Vagina (tissue), 2 donors: Measurements from ENCODE around the gene OXSR1.

ENCODE experiments used
- POLR2AphosphoS5 ChIP-seq, 2 donors: sonication (generic); formaldehyde crosslinking; IDR thresholded peaks; one replicate each; pipeline ENCODE4 v1.9.0; 2017; ENCODE audit warnings: antibody characterized with exemption in 2 of 2, mild to moderate bottlenecking in 2 of 2, low read depth in 1 of 2; ENCODE audit not compliant: insufficient read depth in 1 of 2
- TF ChIP-seq, protein P1 (sequence below), 3 experiments: fragments of 450-650 bp in 2 of 3; fragments of 200-600 bp in 1 of 3; sonication (generic) in 1 of 3; IDR thresholded peaks; one replicate each; pipeline ENCODE4 v1.5.1; 2017 to 2019; ENCODE audit warnings: antibody characterized with exemption in 3 of 3, mild to moderate bottlenecking in 2 of 3, moderate library complexity in 2 of 3

DNA sequence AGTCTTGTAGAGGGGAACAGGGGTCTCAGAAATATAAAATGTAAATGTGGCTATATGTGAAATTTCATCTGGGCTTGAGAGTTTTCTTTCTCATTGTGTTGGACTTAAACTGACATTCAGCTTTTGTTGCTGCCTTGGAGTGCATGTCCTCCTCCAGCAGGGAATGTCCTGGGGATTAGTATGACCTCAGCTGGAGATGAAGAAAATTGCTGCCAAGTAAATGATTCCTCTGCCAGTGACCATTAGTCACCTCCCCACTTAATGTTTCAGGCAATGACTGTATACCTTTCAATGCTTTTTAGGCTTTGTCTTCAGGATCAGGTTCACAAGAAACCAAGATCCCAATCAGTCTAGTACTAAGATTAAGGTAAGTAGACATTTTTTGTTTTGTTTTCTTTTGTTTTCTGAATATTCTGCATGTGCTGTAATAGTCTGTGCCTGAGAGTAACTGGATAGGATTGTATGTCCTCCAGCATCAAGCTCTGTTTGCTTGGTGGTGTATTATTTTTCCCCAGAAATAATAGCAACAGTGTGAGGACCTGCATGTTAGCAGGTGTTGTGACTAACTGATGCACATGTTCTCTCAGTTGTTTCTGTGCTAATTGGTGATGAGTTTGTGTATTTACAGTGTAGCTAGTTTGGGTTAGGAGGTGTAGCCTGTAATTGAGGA is 82.2 kb downstream of the OXSR1 start:
- TF ChIP-seq, protein P1, sequence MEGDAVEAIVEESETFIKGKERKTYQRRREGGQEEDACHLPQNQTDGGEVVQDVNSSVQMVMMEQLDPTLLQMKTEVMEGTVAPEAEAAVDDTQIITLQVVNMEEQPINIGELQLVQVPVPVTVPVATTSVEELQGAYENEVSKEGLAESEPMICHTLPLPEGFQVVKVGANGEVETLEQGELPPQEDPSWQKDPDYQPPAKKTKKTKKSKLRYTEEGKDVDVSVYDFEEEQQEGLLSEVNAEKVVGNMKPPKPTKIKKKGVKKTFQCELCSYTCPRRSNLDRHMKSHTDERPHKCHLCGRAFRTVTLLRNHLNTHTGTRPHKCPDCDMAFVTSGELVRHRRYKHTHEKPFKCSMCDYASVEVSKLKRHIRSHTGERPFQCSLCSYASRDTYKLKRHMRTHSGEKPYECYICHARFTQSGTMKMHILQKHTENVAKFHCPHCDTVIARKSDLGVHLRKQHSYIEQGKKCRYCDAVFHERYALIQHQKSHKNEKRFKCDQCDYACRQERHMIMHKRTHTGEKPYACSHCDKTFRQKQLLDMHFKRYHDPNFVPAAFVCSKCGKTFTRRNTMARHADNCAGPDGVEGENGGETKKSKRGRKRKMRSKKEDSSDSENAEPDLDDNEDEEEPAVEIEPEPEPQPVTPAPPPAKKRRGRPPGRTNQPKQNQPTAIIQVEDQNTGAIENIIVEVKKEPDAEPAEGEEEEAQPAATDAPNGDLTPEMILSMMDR (IDR thresholded peaks at IDR 0.05), result no peak
- peak in 1 of 2 donors; percentile 26 for TF ChIP-seq POLR2AphosphoS5 (IDR thresholded peaks at IDR 0.05; ENCODE audit: insufficient read depth in 1 of 2, low read depth in 1 of 2)
